GM23338 (cell line): ENCODE data around the gene ZNF804A. TPM values are rescaled to one million over a fixed set of nuclear protein-coding genes. Genes with fewer than 3 reads are reported as not detected.

Source experiments
- ATAC-seq: fragments of 200-7000 bp; cut with Tn5 transposase; 3 replicates; pipeline ENCODE4 v1.9.1; 2020
- DNase-seq: peaks from one replicate; pipeline ENCODE4 v3.0.0-alpha.2; 2015; ENCODE audit warnings: low spot score
- H2AFZ ChIP-seq: fragments of 200-600 bp; sonication (generic); 2 replicates; pipeline ENCODE4 v1.8.0; 2016; ENCODE audit warnings: antibody characterized with exemption, mild to moderate bottlenecking, moderate library complexity
- H3F3A ChIP-seq: fragments of 200-600 bp; sonication (generic); replicated peaks from 2 replicates; pipeline ENCODE4 v1.8.0; 2017; ENCODE audit warnings: antibody characterized with exemption, mixed run types, low read depth
- H3K27ac ChIP-seq: fragments of 200-600 bp; sonication (generic); 2 replicates; pipeline ENCODE4 v1.6.1; 2016; ENCODE audit warnings: low read depth
- H3K27me3 ChIP-seq: fragments of 200-600 bp; sonication (generic); 2 replicates; pipeline ENCODE4 v1.8.0; 2016; ENCODE audit warnings: mild to moderate bottlenecking, mixed run types, moderate library complexity; ENCODE audit not compliant: insufficient read depth
- H3K36me3 ChIP-seq: fragments of 200-600 bp; sonication (generic); 2 replicates; pipeline ENCODE4 v1.8.0; 2016; ENCODE audit warnings: mild to moderate bottlenecking; ENCODE audit not compliant: insufficient read depth
- H3K4me1 ChIP-seq: fragments of 200-600 bp; sonication (generic); 2 replicates; pipeline ENCODE4 v1.8.0; 2016; ENCODE audit warnings: mild to moderate bottlenecking, moderate library complexity; ENCODE audit not compliant: insufficient read depth
- H3K4me2 ChIP-seq: fragments of 200-600 bp; sonication (generic); 2 replicates; pipeline ENCODE4 v1.7.1; 2017; ENCODE audit warnings: mixed run types
- H3K4me3 ChIP-seq: fragments of 200-600 bp; sonication (generic); 2 replicates; pipeline ENCODE4 v1.6.1; 2016; ENCODE audit warnings: mixed run types
- H3K79me2 ChIP-seq: fragments of 200-600 bp; sonication (generic); replicated peaks from 2 replicates; pipeline ENCODE4 v1.8.0; 2017; ENCODE audit warnings: mild to moderate bottlenecking; ENCODE audit not compliant: insufficient read depth
- H3K9me2 ChIP-seq: fragments of 200-600 bp; sonication (generic); 2 replicates; pipeline ENCODE4 v1.8.0; 2017; ENCODE audit not compliant: insufficient read depth
- H4K20me1 ChIP-seq: fragments of 200-600 bp; sonication (generic); replicated peaks from 2 replicates; pipeline ENCODE4 v1.8.0; 2017; ENCODE audit warnings: mild to moderate bottlenecking; ENCODE audit not compliant: insufficient read depth
- H3K27ac Mint-ChIP-seq: 2 replicates; pipeline ENCODE4 v1.8.0; 2020; ENCODE audit warnings: inconsistent platforms, mild to moderate bottlenecking, moderate library complexity, mixed read lengths
- H3K27me3 Mint-ChIP-seq: 3 replicates; pipeline ENCODE4 v1.8.0; 2022; ENCODE audit warnings: low read depth, mild to moderate bottlenecking, moderate library complexity, mixed read lengths, inconsistent platforms; ENCODE audit not compliant: insufficient read depth, poor library complexity
- H3K36me3 Mint-ChIP-seq: 3 replicates; pipeline ENCODE4 v1.8.0; 2021; ENCODE audit warnings: low read depth, mild to moderate bottlenecking, inconsistent platforms, moderate library complexity, mixed read lengths
- H3K4me1 Mint-ChIP-seq: 3 replicates; pipeline ENCODE4 v1.8.0; 2020; ENCODE audit warnings: mild to moderate bottlenecking, inconsistent platforms, mixed read lengths
- H3K4me3 Mint-ChIP-seq: 3 replicates; pipeline ENCODE4 v1.8.0; 2021; ENCODE audit warnings: moderate library complexity, mild to moderate bottlenecking, inconsistent platforms, mixed read lengths
- H3K9me3 Mint-ChIP-seq: 3 replicates; pipeline ENCODE4 v1.8.0; 2020; ENCODE audit warnings: moderate library complexity, mild to moderate bottlenecking, inconsistent platforms, mixed read lengths
- EZH2 ChIP-seq: fragments of 200-600 bp; sonication (generic); IDR thresholded peaks from one replicate; pipeline ENCODE4 v1.8.0; 2017; ENCODE audit warnings: antibody characterized with exemption, mild to moderate bottlenecking, low read depth; ENCODE audit not compliant: unreplicated experiment
- EZH2phosphoT487 ChIP-seq: fragments of 200-600 bp; sonication (generic); IDR thresholded peaks from one replicate; pipeline ENCODE4 v1.8.1; 2018; ENCODE audit warnings: antibody characterized with exemption; ENCODE audit not compliant: unreplicated experiment
- JUNB ChIP-seq: IDR thresholded peaks from one replicate; pipeline ENCODE4 v1.6.1; 2016; ENCODE audit warnings: antibody characterized with exemption; ENCODE audit not compliant: unreplicated experiment
- NANOG ChIP-seq: IDR thresholded peaks from 2 replicates; pipeline ENCODE4 v1.6.1; 2016; ENCODE audit warnings: antibody characterized with exemption, borderline replicate concordance
- POLR2AphosphoS5 ChIP-seq: IDR thresholded peaks from 2 replicates; pipeline ENCODE4 v1.6.1; 2016; ENCODE audit warnings: antibody characterized with exemption, low read depth
- REST ChIP-seq: IDR thresholded peaks from one replicate; pipeline ENCODE4 v1.6.1; 2018; ENCODE audit warnings: antibody characterized with exemption; ENCODE audit not compliant: unreplicated experiment
- ZNF114 ChIP-seq: fragments of 250-450 bp; sonication (Bioruptor Pico); IDR thresholded peaks from 2 replicates; pipeline ENCODE4 v1.5.0; 2020; ENCODE audit warnings: mild to moderate bottlenecking, moderate library complexity
- ZNF331 ChIP-seq: fragments of 250-450 bp; sonication (Bioruptor Pico); IDR thresholded peaks from 2 replicates; pipeline ENCODE4 v1.5.0; 2020; ENCODE audit warnings: low read depth, mild to moderate bottlenecking, moderate library complexity
- polyA plus RNA-seq: library from polyadenylated mRNA; unstranded; fragments of >200 nt; fragmentation: Nextera tagmentation; extraction: Ambion mirVana; gene quantifications from 2 replicates; pipeline ENCODE4 v1.2.1, GENCODE V29; 2016
- total RNA-seq: library from RNA; depleted of rRNA; stranded (reverse); fragments of >200 nt; shearing (Covaris generic); gene quantifications from 2 replicates; pipeline ENCODE4 v1.2.3, GENCODE V29; 2014
- TF ChIP-seq, protein P1 (sequence below): fragments of 250-450 bp; sonication (Bioruptor Pico); IDR thresholded peaks from 2 replicates; pipeline ENCODE4 v1.5.0; 2020; ENCODE audit warnings: mild to moderate bottlenecking, moderate library complexity
- TF ChIP-seq, protein P2 (sequence below): IDR thresholded peaks from 2 replicates; pipeline ENCODE4 v1.6.1; 2016; ENCODE audit warnings: antibody characterized with exemption
- TF ChIP-seq, protein P3 (sequence below), 2 experiments: fragments of 200-600 bp in 1 of 2; sonication (generic) in 1 of 2; conservative IDR thresholded peaks; 2 replicates each; pipeline versions ENCODE4 v1.5.1 to v1.6.1; 2016 to 2017; ENCODE audit warnings: antibody characterized with exemption in 2 of 2, low read depth in 2 of 2, mild to moderate bottlenecking in 2 of 2, moderate library complexity in 1 of 2

ZNF804A gene
- total and polyA plus RNA-seq, 2 experiments from 2014 or later: not detected

DNA sequence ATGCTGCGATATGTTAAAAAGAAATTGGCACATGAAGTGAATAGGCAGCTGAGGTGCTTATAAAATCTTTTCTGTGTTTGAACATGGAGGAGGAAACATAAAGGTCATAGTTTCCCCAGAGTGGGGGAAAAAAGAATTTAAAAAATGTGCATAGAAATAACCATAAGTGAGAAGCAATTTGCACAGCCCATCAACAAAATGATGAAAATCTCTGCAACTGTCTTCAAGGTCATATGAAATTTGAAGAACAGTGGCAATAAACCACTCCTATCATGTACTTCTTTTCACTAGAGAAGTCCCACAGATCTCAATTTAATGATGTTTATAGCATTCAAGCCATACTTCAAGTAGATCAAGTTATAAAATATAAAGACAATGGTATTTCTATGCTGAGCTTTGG lies 46.7 kb upstream of the ZNF804A start (continued):
- TF ChIP-seq, protein P1, sequence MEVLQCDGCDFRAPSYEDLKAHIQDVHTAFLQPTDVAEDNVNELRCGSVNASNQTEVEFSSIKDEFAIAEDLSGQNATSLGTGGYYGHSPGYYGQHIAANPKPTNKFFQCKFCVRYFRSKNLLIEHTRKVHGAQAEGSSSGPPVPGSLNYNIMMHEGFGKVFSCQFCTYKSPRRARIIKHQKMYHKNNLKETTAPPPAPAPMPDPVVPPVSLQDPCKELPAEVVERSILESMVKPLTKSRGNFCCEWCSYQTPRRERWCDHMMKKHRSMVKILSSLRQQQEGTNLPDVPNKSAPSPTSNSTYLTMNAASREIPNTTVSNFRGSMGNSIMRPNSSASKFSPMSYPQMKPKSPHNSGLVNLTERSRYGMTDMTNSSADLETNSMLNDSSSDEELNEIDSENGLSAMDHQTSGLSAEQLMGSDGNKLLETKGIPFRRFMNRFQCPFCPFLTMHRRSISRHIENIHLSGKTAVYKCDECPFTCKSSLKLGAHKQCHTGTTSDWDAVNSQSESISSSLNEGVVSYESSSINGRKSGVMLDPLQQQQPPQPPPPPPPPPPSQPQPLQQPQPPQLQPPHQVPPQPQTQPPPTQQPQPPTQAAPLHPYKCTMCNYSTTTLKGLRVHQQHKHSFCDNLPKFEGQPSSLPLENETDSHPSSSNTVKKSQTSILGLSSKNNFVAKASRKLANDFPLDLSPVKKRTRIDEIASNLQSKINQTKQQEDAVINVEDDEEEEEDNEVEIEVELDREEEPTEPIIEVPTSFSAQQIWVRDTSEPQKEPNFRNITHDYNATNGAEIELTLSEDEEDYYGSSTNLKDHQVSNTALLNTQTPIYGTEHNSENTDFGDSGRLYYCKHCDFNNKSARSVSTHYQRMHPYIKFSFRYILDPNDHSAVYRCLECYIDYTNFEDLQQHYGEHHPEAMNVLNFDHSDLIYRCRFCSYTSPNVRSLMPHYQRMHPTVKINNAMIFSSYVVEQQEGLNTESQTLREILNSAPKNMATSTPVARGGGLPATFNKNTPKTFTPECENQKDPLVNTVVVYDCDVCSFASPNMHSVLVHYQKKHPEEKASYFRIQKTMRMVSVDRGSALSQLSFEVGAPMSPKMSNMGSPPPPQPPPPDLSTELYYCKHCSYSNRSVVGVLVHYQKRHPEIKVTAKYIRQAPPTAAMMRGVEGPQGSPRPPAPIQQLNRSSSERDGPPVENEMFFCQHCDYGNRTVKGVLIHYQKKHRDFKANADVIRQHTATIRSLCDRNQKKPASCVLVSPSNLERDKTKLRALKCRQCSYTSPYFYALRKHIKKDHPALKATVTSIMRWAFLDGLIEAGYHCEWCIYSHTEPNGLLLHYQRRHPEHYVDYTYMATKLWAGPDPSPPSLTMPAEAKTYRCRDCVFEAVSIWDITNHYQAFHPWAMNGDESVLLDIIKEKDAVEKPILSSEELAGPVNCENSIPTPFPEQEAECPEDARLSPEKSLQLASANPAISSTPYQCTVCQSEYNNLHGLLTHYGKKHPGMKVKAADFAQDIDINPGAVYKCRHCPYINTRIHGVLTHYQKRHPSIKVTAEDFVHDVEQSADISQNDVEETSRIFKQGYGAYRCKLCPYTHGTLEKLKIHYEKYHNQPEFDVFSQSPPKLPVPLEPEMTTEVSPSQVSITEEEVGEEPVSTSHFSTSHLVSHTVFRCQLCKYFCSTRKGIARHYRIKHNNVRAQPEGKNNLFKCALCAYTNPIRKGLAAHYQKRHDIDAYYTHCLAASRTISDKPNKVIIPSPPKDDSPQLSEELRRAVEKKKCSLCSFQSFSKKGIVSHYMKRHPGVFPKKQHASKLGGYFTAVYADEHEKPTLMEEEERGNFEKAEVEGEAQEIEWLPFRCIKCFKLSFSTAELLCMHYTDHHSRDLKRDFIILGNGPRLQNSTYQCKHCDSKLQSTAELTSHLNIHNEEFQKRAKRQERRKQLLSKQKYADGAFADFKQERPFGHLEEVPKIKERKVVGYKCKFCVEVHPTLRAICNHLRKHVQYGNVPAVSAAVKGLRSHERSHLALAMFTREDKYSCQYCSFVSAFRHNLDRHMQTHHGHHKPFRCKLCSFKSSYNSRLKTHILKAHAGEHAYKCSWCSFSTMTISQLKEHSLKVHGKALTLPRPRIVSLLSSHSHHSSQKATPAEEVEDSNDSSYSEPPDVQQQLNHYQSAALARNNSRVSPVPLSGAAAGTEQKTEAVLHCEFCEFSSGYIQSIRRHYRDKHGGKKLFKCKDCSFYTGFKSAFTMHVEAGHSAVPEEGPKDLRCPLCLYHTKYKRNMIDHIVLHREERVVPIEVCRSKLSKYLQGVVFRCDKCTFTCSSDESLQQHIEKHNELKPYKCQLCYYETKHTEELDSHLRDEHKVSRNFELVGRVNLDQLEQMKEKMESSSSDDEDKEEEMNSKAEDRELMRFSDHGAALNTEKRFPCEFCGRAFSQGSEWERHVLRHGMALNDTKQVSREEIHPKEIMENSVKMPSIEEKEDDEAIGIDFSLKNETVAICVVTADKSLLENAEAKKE (CRISPR knock-in tag): no peak
- no peak for TF ChIP-seq REST
- TF ChIP-seq, protein P2, sequence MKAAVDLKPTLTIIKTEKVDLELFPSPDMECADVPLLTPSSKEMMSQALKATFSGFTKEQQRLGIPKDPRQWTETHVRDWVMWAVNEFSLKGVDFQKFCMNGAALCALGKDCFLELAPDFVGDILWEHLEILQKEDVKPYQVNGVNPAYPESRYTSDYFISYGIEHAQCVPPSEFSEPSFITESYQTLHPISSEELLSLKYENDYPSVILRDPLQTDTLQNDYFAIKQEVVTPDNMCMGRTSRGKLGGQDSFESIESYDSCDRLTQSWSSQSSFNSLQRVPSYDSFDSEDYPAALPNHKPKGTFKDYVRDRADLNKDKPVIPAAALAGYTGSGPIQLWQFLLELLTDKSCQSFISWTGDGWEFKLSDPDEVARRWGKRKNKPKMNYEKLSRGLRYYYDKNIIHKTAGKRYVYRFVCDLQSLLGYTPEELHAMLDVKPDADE: no peak

DNA sequence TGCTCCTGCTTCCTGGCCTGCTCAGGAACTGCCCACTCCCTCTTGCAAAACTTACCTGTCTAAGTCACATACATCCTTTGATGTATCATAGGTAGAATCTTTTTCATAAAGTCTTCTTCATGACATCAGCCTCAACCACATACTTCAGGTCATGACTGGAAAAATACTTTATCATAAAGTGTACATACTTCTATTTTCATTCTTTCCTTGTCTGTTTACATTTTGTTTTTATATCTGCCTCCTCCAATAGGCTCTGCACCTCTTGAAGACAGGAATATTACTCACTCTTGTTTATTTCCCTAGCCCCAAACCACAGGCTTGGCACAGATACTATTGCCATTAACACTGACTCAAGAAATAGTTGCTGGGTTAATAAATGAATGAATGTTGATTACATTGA lies 43.6 kb upstream of the ZNF804A start:
- no peaks in the 10 kb centered on the region; the same call in 2 of the 3 replicates for H3K9me3 Mint-ChIP-seq
- H3K27ac ChIP-seq: no peak overlapping the region
- ATAC-seq (no peak), DNase-seq (no peak)
- no peaks in the 10 kb centered on the region for H3K36me3 Mint-ChIP-seq
- no peaks in the 10 kb centered on the region for H3K79me2 ChIP-seq
- no peaks in the 10 kb centered on the region for H3F3A ChIP-seq
- H3K4me1 ChIP-seq: no peaks in the 10 kb centered on the region
- H3K36me3 ChIP-seq: no peaks in the 10 kb centered on the region
- H3K27me3 Mint-ChIP-seq: no peaks in the 10 kb centered on the region
- peaks cover 5% of the 10 kb centered on the region; the same call in 2 of the 3 replicates for H3K4me1 Mint-ChIP-seq
- H3K4me3 Mint-ChIP-seq: no peak overlapping the region
- H4K20me1 ChIP-seq: no peaks in the 10 kb centered on the region
- H3K4me2 ChIP-seq: no peak overlapping the region
- no peak overlapping the region for H3K27ac Mint-ChIP-seq
- no peak overlapping the region for H2AFZ ChIP-seq
- H3K9me2 ChIP-seq: 0 out of 2 replicates have a peak, but pooled peaks cover 2% of the 10 kb centered on the region
- H3K4me3 ChIP-seq: no peak overlapping the region
- no peaks in the 10 kb centered on the region for H3K27me3 ChIP-seq
- TF ChIP-seq POLR2AphosphoS5: no peak
- TF ChIP-seq, protein P3, sequence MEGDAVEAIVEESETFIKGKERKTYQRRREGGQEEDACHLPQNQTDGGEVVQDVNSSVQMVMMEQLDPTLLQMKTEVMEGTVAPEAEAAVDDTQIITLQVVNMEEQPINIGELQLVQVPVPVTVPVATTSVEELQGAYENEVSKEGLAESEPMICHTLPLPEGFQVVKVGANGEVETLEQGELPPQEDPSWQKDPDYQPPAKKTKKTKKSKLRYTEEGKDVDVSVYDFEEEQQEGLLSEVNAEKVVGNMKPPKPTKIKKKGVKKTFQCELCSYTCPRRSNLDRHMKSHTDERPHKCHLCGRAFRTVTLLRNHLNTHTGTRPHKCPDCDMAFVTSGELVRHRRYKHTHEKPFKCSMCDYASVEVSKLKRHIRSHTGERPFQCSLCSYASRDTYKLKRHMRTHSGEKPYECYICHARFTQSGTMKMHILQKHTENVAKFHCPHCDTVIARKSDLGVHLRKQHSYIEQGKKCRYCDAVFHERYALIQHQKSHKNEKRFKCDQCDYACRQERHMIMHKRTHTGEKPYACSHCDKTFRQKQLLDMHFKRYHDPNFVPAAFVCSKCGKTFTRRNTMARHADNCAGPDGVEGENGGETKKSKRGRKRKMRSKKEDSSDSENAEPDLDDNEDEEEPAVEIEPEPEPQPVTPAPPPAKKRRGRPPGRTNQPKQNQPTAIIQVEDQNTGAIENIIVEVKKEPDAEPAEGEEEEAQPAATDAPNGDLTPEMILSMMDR (conservative IDR thresholded peaks at IDR 0.05; ENCODE audit: low read depth in 2 of 2): no peak
- TF ChIP-seq ZNF114: no peak
- TF ChIP-seq EZH2: no peak
- TF ChIP-seq NANOG: no peak
- TF ChIP-seq EZH2phosphoT487: no peak
- no peak for TF ChIP-seq ZNF331 (CRISPR knock-in tag)
- TF ChIP-seq JUNB: no peak
